ENCODE data around the gene PFN1.

PFN1 gene

DNA sequence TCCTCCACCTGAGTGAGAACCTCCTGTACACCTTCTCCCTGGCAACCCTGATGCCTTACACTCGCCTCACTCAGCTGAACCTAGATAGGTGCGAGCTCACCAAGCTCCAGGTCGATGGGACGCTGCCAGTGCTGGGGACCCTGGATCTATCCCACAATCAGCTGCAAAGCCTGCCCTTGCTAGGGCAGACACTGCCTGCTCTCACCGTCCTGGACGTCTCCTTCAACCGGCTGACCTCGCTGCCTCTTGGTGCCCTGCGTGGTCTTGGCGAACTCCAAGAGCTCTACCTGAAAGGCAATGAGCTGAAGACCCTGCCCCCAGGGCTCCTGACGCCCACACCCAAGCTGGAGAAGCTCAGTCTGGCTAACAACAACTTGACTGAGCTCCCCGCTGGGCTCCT is 15.6 kb downstream of the PFN1 start:
- TF ChIP-seq FOXM1 (IDR thresholded peaks at IDR 0.05; ENCODE audit: borderline replicate concordance, low read depth), result no peak
- no peak for TF ChIP-seq CREB1 (IDR thresholded peaks at IDR 0.05; ENCODE audit: low read depth)
- TF ChIP-seq RAD21 (IDR thresholded peaks at IDR 0.05; ENCODE audit: low read depth), result no peak
- TF ChIP-seq ZBTB7A (IDR thresholded peaks at IDR 0.05; ENCODE audit: low read depth), result no peak
- TF ChIP-seq, protein P1, sequence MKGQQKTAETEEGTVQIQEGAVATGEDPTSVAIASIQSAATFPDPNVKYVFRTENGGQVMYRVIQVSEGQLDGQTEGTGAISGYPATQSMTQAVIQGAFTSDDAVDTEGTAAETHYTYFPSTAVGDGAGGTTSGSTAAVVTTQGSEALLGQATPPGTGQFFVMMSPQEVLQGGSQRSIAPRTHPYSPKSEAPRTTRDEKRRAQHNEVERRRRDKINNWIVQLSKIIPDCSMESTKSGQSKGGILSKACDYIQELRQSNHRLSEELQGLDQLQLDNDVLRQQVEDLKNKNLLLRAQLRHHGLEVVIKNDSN (IDR thresholded peaks at IDR 0.05), result no peak
- no peak for TF ChIP-seq REST (IDR thresholded peaks at IDR 0.05; ENCODE audit: low read depth)
- TF ChIP-seq TAF1 (IDR thresholded peaks at IDR 0.05; ENCODE audit: low read depth), result no peak
- no peak for TF ChIP-seq TCF12 (IDR thresholded peaks at IDR 0.05; ENCODE audit: low read depth)
- no peak for TF ChIP-seq NFIC (IDR thresholded peaks at IDR 0.05)
- no peak for TF ChIP-seq EGR1 (IDR thresholded peaks at IDR 0.05)
- no peak for TF ChIP-seq CEBPB (IDR thresholded peaks at IDR 0.05)

DNA sequence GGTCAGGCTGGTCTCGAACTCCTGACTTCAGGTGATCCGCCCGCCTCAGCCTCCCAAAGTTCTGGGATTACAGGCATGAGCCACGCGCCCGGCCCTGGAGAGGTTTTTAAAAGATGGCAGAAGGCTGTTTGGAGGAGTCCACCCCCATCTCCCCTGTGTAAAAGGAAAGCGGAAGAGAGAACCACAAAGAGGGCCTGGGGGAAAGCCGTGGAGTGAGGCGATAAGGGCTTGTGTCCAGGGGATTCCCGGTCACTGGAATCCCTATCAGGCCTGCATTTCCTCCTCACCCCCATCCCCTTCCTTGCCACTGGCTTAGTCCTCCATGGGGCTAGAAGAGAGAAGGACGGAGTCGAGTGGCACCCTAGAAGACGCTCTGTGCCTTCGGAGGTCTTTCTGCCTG is 16.4 kb downstream of the PFN1 start, which contains the start of gene GP1BA:
Gene GP1BA (plus strand): TSS at position 315 of the 400 bp plus-strand sequence. CDS start 328 bp downstream, outside the sequence.
- TF ChIP-seq NFIC (IDR thresholded peaks at IDR 0.05), result no peak

GRCh38 chr17:4928881-4929280 is 19.4 kb downstream of the PFN1 start:
- TF ChIP-seq REST (IDR thresholded peaks at IDR 0.05; ENCODE audit: low read depth), result no peak
- TF ChIP-seq FOXM1 (IDR thresholded peaks at IDR 0.05; ENCODE audit: borderline replicate concordance, low read depth), result no peak
- TF ChIP-seq YY1 (IDR thresholded peaks at IDR 0.05; ENCODE audit: low read depth), result no peak
- TF ChIP-seq CEBPB (IDR thresholded peaks at IDR 0.05), result no peak
- TF ChIP-seq CREB1 (IDR thresholded peaks at IDR 0.05; ENCODE audit: low read depth), result no peak
- no peak for TF ChIP-seq TEAD4 (IDR thresholded peaks at IDR 0.05)
- no peak for TF ChIP-seq MAX (IDR thresholded peaks at IDR 0.05)
- TF ChIP-seq EGR1 (IDR thresholded peaks at IDR 0.05), result no peak
- no peak for TF ChIP-seq ZBTB7A (IDR thresholded peaks at IDR 0.05; ENCODE audit: low read depth)
- no peak for TF ChIP-seq TCF12 (IDR thresholded peaks at IDR 0.05; ENCODE audit: low read depth)
- TF ChIP-seq TAF1 (IDR thresholded peaks at IDR 0.05; ENCODE audit: low read depth), result no peak
- no peak for TF ChIP-seq RAD21 (IDR thresholded peaks at IDR 0.05; ENCODE audit: low read depth)
- TF ChIP-seq, protein P1 (IDR thresholded peaks at IDR 0.05), result no peak
- no peak for TF ChIP-seq EP300 (IDR thresholded peaks at IDR 0.05; ENCODE audit: borderline replicate concordance)
- no peak for TF ChIP-seq NFIC (IDR thresholded peaks at IDR 0.05)

GRCh38 chr17:4921320-4921719 is 27.0 kb downstream of the PFN1 start:
- no peak for TF ChIP-seq YY1 (IDR thresholded peaks at IDR 0.05; ENCODE audit: low read depth)
- TF ChIP-seq EP300 (IDR thresholded peaks at IDR 0.05; ENCODE audit: borderline replicate concordance), result no peak
- TF ChIP-seq MAX (IDR thresholded peaks at IDR 0.05), result no peak

- TF ChIP-seq EP300 (IDR thresholded peaks at IDR 0.05; ENCODE audit: borderline replicate concordance), result no peak
- no peak for TF ChIP-seq ZBTB7A (IDR thresholded peaks at IDR 0.05; ENCODE audit: low read depth)
- no peak for TF ChIP-seq TCF12 (IDR thresholded peaks at IDR 0.05; ENCODE audit: low read depth)
- no peak for TF ChIP-seq MAX (IDR thresholded peaks at IDR 0.05)
- no peak for TF ChIP-seq RAD21 (IDR thresholded peaks at IDR 0.05; ENCODE audit: low read depth)
- TF ChIP-seq NFIC (IDR thresholded peaks at IDR 0.05), result no peak
- no peak for TF ChIP-seq REST (IDR thresholded peaks at IDR 0.05; ENCODE audit: low read depth)
- no peak for TF ChIP-seq TAF1 (IDR thresholded peaks at IDR 0.05; ENCODE audit: low read depth)
- no peak for TF ChIP-seq EGR1 (IDR thresholded peaks at IDR 0.05)
- no peak for TF ChIP-seq YY1 (IDR thresholded peaks at IDR 0.05; ENCODE audit: low read depth)
- no peak for TF ChIP-seq FOXM1 (IDR thresholded peaks at IDR 0.05; ENCODE audit: borderline replicate concordance, low read depth)
- TF ChIP-seq CREB1 (IDR thresholded peaks at IDR 0.05; ENCODE audit: low read depth), result no peak
- no peak for TF ChIP-seq TEAD4 (IDR thresholded peaks at IDR 0.05)
- TF ChIP-seq CEBPB (IDR thresholded peaks at IDR 0.05), result no peak
- TF ChIP-seq, protein P1 (IDR thresholded peaks at IDR 0.05), result no peak
Measured at GRCh38 chr17:4920351-4921048, 27.8 kb downstream of the PFN1 start.

Measured in Ishikawa (cell line).